ENCODE measurements around the gene ADCY4.

The ADCY4 gene

DNA sequence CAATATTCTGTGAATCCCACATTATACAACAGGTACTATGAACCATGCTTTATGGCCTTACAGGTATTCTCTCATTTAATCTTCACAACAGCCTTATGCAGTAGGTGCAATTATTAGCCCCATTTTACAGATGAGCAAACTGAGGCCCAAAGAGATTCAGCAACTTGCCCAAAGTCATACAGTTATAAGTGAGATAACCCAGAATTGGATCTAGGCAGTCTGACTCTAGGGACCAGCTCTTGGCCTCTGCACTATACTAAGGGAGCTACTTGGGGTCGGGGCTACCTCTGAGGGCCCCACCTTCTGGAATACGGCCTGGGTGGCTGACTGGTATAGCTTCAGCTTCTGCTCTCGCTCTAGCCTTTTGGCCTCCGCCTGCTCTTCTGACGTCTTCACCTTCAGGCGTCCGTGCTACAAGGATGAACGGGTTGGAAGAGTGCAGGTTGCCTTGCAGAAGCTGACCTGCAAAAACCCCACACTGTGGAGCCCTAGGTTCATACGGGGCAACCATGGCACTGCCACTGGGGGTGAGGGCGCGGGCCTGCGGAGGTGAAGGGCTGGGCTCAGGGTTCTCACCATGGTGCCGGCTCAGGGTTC, 64.2 kb downstream of the ADCY4 start:
- TF ChIP-seq, protein P1, sequence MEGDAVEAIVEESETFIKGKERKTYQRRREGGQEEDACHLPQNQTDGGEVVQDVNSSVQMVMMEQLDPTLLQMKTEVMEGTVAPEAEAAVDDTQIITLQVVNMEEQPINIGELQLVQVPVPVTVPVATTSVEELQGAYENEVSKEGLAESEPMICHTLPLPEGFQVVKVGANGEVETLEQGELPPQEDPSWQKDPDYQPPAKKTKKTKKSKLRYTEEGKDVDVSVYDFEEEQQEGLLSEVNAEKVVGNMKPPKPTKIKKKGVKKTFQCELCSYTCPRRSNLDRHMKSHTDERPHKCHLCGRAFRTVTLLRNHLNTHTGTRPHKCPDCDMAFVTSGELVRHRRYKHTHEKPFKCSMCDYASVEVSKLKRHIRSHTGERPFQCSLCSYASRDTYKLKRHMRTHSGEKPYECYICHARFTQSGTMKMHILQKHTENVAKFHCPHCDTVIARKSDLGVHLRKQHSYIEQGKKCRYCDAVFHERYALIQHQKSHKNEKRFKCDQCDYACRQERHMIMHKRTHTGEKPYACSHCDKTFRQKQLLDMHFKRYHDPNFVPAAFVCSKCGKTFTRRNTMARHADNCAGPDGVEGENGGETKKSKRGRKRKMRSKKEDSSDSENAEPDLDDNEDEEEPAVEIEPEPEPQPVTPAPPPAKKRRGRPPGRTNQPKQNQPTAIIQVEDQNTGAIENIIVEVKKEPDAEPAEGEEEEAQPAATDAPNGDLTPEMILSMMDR (IDR thresholded peaks at IDR 0.05), result no peak

DNA sequence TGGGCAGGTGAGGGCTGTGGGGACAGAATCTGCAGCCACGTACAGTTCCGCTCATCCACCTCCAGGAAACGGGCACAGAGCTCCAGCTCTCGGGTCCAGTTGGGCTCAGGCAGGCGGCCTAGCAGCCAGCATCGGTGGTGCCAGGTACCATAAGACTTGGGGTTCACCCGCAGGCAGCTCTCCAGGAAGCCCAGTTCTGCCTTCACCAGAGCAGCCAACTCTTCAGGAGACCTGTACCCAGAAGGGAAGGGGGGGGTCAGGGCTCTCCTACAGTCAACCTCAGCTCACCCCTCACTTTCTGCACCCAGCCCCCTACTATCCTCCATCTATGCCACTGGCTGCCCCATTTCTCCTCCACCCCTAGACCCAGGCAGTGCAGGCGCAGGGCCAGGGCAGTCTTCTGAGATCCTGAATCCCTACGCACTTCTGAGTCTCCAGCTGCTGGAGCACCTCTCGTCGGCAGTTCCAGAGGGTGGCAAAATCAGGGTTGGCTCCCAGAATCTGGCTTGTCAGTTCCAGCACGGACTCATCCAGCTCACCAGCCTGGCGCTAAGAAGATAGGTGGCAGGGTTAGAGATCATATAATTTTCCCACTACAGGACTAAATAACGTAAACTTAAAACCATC, 64.8 kb downstream of the ADCY4 start:
- TF ChIP-seq, protein P1 (IDR thresholded peaks at IDR 0.05), result no peak

DNA sequence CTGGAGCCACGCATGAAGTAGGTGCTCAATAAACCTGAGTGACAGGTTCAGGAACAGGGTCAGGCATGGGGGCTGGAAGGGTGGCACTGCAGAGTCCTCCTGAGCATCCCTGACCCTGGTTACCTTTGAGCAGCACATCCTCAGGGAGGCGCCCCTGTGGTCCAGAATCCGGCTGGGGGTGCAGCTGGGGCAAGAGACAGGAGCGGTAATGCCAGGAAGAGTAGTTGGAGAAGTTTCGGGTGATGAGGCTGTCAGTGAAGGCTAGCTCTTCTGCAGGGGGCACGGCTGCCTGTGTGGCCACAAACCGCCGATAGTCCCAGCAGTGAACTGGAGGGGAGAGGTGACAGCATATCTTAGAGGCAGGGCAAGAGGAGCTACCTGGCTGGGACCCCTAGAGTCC, 65.5 kb downstream of the ADCY4 start:
- TF ChIP-seq, protein P1 (IDR thresholded peaks at IDR 0.05), result no peak

Measured in LNCAP (cell line).